Medulla oblongata (tissue), 1 donor: Measurements from ENCODE around the gene COL24A1.

Source experiments
- DNase-seq: peaks from one replicate; pipeline ENCODE4 v3.0.0-alpha.2; 2015; ENCODE audit errors: extremely low spot score

COL24A1 gene

DNA sequence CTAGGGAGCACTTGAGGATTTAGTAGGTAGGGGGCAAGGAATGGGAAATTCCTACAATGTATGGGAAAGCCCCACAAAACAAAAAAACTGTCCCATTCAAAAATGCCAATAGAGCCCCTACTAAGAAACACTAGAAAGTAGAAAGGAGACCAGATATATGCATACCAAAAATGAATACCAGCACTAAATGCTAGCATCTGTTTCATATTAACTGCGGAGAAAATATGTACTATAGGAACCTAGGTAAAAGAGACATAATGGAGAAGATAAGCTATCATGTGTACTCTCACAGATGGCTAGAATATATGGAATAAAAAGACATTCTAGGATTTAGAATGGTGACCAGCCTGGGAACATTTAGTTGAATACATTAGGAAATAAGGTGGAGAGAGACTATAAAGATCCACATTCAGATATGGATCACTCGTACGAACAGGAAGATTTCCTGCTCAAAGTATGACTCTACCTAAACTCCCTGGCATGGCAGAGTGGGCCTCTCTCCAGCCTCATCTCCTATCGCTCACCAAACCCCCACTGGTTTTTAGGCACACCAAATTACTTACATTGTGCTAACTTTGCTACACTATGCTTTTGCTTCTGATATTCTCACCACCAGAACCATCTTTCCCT lies 466.7 kb downstream of the COL24A1 start:
- no peak for DNase-seq

DNA sequence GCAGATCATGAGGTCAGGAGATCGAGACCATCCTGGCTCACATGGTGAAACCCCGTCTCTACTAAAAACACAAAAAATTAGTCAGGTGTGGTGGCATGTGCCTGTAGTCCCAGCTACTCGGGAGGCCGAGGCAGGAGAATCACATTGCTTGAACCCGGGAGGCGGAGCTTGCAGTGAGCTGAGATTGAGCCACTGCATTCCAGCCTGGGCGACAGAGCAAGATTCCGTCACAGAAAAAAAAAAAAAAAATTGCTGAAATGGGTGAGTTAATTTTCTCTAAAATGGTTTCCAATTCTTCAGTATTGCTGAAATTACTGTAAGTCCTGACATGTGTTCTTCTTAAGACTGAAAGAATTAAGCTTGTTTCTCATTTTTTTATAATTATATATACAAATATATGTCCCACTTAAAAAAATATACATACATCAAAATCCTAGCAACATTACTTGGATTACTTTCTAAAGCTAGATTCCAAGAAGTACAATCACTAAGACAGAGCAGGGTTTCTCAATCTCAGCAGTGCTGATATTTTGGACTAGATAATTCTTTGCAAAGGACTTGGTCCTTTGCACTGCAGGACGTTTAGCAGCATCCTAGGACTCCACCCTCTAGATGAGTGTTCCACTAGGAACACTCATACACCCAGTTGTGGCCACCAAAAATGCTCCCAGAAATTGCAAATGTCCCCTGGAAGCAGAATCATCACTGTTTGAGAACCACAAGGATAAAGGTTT lies 473.1 kb downstream of the COL24A1 start:
- no peak for DNase-seq

DNA sequence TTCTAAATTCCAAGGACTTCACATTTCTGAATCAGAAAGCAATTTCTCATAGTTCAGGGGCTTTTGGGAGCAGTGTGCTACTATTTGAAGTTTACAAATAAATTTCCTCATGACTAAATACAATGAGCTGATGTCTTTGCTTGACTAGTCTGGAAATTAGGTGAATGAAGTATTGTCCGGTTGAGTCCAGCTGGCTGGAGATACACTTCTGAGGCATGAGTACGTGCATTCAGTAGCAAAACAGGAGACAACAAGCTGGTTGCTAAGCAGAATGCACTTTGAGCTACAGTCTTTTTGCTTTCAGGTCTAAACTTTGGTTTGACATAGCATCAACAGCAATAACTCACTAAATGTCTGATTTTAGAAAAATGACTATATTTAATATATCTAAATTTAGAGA lies 475.5 kb downstream of the COL24A1 start:
- peak; percentile 85 for DNase-seq
